Measurements from ENCODE around the gene GABBR2. TPM values are rescaled to one million over a fixed set of nuclear protein-coding genes. Genes with fewer than 3 reads are reported as not detected.
A peak's percentile ranks its signal among the peaks of the same experiment; 100 is the strongest.

Gene GABBR2
- total RNA-seq, 2 donors from 2014 or later = 1.2 to 1.3 TPM

GRCh38 chr9:98280574-98280973 is 428.2 kb downstream of the GABBR2 start:
- H3K9me3 Mint-ChIP-seq = no peaks in the 10 kb centered on the region
- peak; percentile 79 for DNase-seq
- H3K36me3 Mint-ChIP-seq (ENCODE audit: low read depth) = no peaks in the 10 kb centered on the region
- Histone ChIP-seq H3K9me3 (ENCODE audit: control insufficient read depth, low read length) (no peaks in the 10 kb centered on the region), H3K4me3 (ENCODE audit: low read length) (peak overlapping the region; percentile 28), H3K27ac (ENCODE audit: low read depth, low read length) (peak overlapping the region; percentile 0), H3K4me1 (ENCODE audit: control insufficient read depth, insufficient read depth, low read length) (peaks cover 24% of the 10 kb centered on the region), H3K27me3 (ENCODE audit: control insufficient read depth, insufficient read depth, low read length, poor library complexity, severe bottlenecking) (no peaks in the 10 kb centered on the region), H3K36me3 (ENCODE audit: control insufficient read depth, insufficient read depth, low read length) (no peaks in the 10 kb centered on the region), H3K9ac (ENCODE audit: extremely low read depth, low read length, poor library complexity, severe bottlenecking) (no peak overlapping the region)
- no peak for TF ChIP-seq CTCF (conservative IDR thresholded peaks at IDR 0.05)
- H3K27me3 Mint-ChIP-seq (ENCODE audit: insufficient read depth) = peaks cover 4% of the 10 kb centered on the region
- WGBS, 2 experiments (ENCODE audit: insufficient coverage in 1 of 2, insufficient read length in 1 of 2) = 47% methylated on average over 4 to 6 of the region's 6 CpGs
- H3K27ac Mint-ChIP-seq = peak overlapping the region; percentile 40
- peaks cover 39% of the 10 kb centered on the region for H3K4me1 Mint-ChIP-seq
- no peak overlapping the region for H3K4me3 Mint-ChIP-seq

- Histone ChIP-seq H3K9ac (ENCODE audit: extremely low read depth, low read length, poor library complexity, severe bottlenecking) (no peak overlapping the region), H3K4me1 (ENCODE audit: control insufficient read depth, insufficient read depth, low read length) (peaks cover 24% of the 10 kb centered on the region), H3K9me3 (ENCODE audit: control insufficient read depth, low read length) (no peaks in the 10 kb centered on the region), H3K27me3 (ENCODE audit: control insufficient read depth, insufficient read depth, low read length, poor library complexity, severe bottlenecking) (no peaks in the 10 kb centered on the region), H3K27ac (ENCODE audit: low read depth, low read length) (peak overlapping the region; percentile 42), H3K4me3 (ENCODE audit: low read length) (no peak overlapping the region), H3K36me3 (ENCODE audit: control insufficient read depth, insufficient read depth, low read length) (no peaks in the 10 kb centered on the region)
- Mint-ChIP-seq H3K4me3 (no peak overlapping the region), H3K27ac (peak overlapping the region; percentile 40), H3K27me3 (ENCODE audit: insufficient read depth) (peaks cover 4% of the 10 kb centered on the region), H3K9me3 (no peaks in the 10 kb centered on the region), H3K4me1 (peaks cover 41% of the 10 kb centered on the region), H3K36me3 (ENCODE audit: low read depth) (no peaks in the 10 kb centered on the region)
- WGBS, 2 experiments (ENCODE audit: insufficient coverage in 1 of 2, insufficient read length in 1 of 2) = 91 to 100% methylated on average over 1 to 2 of the region's 2 CpGs
- DNase-seq = no peak
- no peak for TF ChIP-seq CTCF (conservative IDR thresholded peaks at IDR 0.05)
These were observed 428.6 kb downstream of the GABBR2 start for GRCh38 chr9:98280162-98280561.

- Mint-ChIP-seq H3K27ac (no peak overlapping the region), H3K36me3 (ENCODE audit: low read depth) (peaks cover 1% of the 10 kb centered on the region), H3K4me3 (no peak overlapping the region), H3K27me3 (ENCODE audit: insufficient read depth) (peaks cover 4% of the 10 kb centered on the region), H3K4me1 (peaks cover 60% of the 10 kb centered on the region), H3K9me3 (no peaks in the 10 kb centered on the region)
- no peak for TF ChIP-seq CTCF (conservative IDR thresholded peaks at IDR 0.05)
- H3K4me3 ChIP-seq (ENCODE audit: low read length) = no peak overlapping the region
- 92 to 95% methylated on average over 9 to 10 of the region's 10 CpGs for WGBS, 2 experiments (ENCODE audit: insufficient coverage in 1 of 2, insufficient read length in 1 of 2)
- H3K9me3 ChIP-seq (ENCODE audit: control insufficient read depth, low read length) = no peaks in the 10 kb centered on the region
- DNase-seq = no peak
- no peaks in the 10 kb centered on the region for H3K36me3 ChIP-seq (ENCODE audit: control insufficient read depth, insufficient read depth, low read length)
- H3K27ac ChIP-seq (ENCODE audit: low read depth, low read length) = no peak overlapping the region
- H3K4me1 ChIP-seq (ENCODE audit: control insufficient read depth, insufficient read depth, low read length) = peaks cover 27% of the 10 kb centered on the region
- H3K27me3 ChIP-seq (ENCODE audit: control insufficient read depth, insufficient read depth, low read length, poor library complexity, severe bottlenecking) = no peaks in the 10 kb centered on the region
- H3K9ac ChIP-seq (ENCODE audit: extremely low read depth, low read length, poor library complexity, severe bottlenecking) = no peak overlapping the region
These were observed 431.7 kb downstream of the GABBR2 start for GRCh38 chr9:98276907-98277469.
